ENCODE measurements around the gene GREB1L.

The GREB1L gene

DNA sequence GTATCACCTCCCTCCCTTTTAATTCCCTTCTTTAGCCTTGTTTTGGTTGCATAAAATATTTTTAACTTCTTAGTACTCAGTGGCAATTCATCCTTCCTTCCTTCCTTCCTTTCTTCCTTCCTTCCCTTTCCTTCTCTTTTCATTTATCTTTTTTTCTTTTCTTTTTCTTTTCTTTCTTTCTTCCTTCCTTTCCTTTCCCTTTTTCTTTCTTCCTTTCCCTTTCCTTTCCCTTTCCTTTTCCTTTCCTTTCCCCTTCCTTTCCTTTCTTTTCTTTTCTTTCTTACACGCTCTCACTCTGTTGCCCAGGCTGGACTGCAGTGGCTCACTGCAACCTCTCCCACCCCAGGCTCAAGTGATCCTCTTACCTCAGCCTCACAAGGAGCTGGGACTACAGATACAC, 160.2 kb downstream of the GREB1L start:
- H3K4me1 ChIP-seq (ENCODE audit: control insufficient read depth in 1 of 2, insufficient read depth in 2 of 2, low read length in 2 of 2) = peaks cover 3 to 6% of the 10 kb centered on the region in 2 experiments
- no peak for DNase-seq
- H4K12ac ChIP-seq (ENCODE audit: low read depth, low read length) = no peak overlapping the region
- no peak overlapping the region for H3K14ac ChIP-seq (ENCODE audit: low read length)
- no peak overlapping the region for H3K4me2 ChIP-seq (ENCODE audit: low read length)
- no peak overlapping the region for H2AK5ac ChIP-seq (ENCODE audit: low read length)
- H3K23ac ChIP-seq (ENCODE audit: low read length) = no peak overlapping the region
- H3K36me3 ChIP-seq (ENCODE audit: control insufficient read depth in 1 of 2, insufficient read depth in 2 of 2, low read length in 2 of 2) = peaks cover 7 to 12% of the 10 kb centered on the region in 2 experiments
- H3K27ac ChIP-seq (ENCODE audit: low read depth, low read length) = no peak overlapping the region
- H4K8ac ChIP-seq (ENCODE audit: low read depth, low read length) = no peak overlapping the region
- H3K27me3 ChIP-seq (ENCODE audit: insufficient read depth, low read length) = no peaks in the 10 kb centered on the region
- H3K9me3 ChIP-seq (ENCODE audit: insufficient read depth, low read depth, low read length) = no peaks in the 10 kb centered on the region
- H3K9ac ChIP-seq (ENCODE audit: low read length) = no peak overlapping the region
- peaks cover 4% of the 10 kb centered on the region for H3K79me1 ChIP-seq (ENCODE audit: low read length)
- H4K91ac ChIP-seq (ENCODE audit: low read depth, low read length) = no peak overlapping the region
- H3K4ac ChIP-seq (ENCODE audit: low read depth, low read length) = no peak overlapping the region
- no peak overlapping the region for H2BK120ac ChIP-seq (ENCODE audit: insufficient read depth, low read length, poor library complexity)
- H3K18ac ChIP-seq (ENCODE audit: low read length) = no peak overlapping the region
- H2BK12ac ChIP-seq (ENCODE audit: low read length) = no peak overlapping the region
- no peak overlapping the region for H2BK5ac ChIP-seq (ENCODE audit: low read depth, low read length, poor library complexity)
- H2AFZ ChIP-seq (ENCODE audit: insufficient read depth, low read length, poor library complexity) = no peak overlapping the region
- WGBS (ENCODE audit: extremely low coverage, insufficient coverage, insufficient read length) = 100% methylated on average over 1 of the region's 1 CpG
- H3K4me3 ChIP-seq (ENCODE audit: low read depth, low read length) = no peak overlapping the region
- H3K79me2 ChIP-seq (ENCODE audit: control insufficient read depth, insufficient read depth, low read length, poor library complexity) = no peaks in the 10 kb centered on the region

DNA sequence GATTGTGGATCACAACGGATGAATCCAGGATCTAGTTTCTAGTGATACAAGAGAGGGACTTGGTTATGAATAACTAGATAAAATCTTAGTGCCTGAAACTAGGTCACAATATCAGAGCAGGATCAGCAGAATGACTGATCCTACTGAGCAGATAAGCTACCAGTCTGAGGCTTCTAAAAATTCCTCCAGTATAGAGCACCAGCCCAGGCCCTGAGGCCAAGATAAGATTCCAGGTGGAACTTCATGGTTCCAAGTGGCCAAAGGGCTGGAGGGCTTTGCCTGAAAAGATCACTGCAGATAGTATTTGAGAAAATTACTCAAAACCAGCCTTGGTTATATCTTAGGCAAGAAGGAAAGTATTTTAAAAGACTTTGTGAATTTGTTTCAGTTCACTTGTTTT, 162.4 kb downstream of the GREB1L start:
- no peak overlapping the region for H2AK5ac ChIP-seq (ENCODE audit: low read length)
- no peak overlapping the region for H2BK5ac ChIP-seq (ENCODE audit: low read depth, low read length, poor library complexity)
- H3K36me3 ChIP-seq (ENCODE audit: control insufficient read depth in 1 of 2, insufficient read depth in 2 of 2, low read length in 2 of 2) = peaks cover 8 to 12% of the 10 kb centered on the region in 2 experiments
- peak; percentile 99 for DNase-seq
- H3K4ac ChIP-seq (ENCODE audit: low read depth, low read length) = no peak overlapping the region
- H3K4me2 ChIP-seq (ENCODE audit: low read length) = no peak overlapping the region
- H3K79me2 ChIP-seq (ENCODE audit: control insufficient read depth, insufficient read depth, low read length, poor library complexity) = no peaks in the 10 kb centered on the region
- H3K79me1 ChIP-seq (ENCODE audit: low read length) = peaks cover 4% of the 10 kb centered on the region
- H2BK120ac ChIP-seq (ENCODE audit: insufficient read depth, low read length, poor library complexity) = peak overlapping the region; percentile 3
- H3K18ac ChIP-seq (ENCODE audit: low read length) = no peak overlapping the region
- no peak overlapping the region for H3K23ac ChIP-seq (ENCODE audit: low read length)
- H4K12ac ChIP-seq (ENCODE audit: low read depth, low read length) = no peak overlapping the region
- H3K14ac ChIP-seq (ENCODE audit: low read length) = no peak overlapping the region
- no peaks in the 10 kb centered on the region for H3K9me3 ChIP-seq (ENCODE audit: insufficient read depth, low read depth, low read length)
- H4K8ac ChIP-seq (ENCODE audit: low read depth, low read length) = no peak overlapping the region
- no peak overlapping the region for H4K91ac ChIP-seq (ENCODE audit: low read depth, low read length)
- no peak overlapping the region for H2AFZ ChIP-seq (ENCODE audit: insufficient read depth, low read length, poor library complexity)
- peaks cover 3 to 6% of the 10 kb centered on the region in 2 experiments for H3K4me1 ChIP-seq (ENCODE audit: control insufficient read depth in 1 of 2, insufficient read depth in 2 of 2, low read length in 2 of 2)
- H3K4me3 ChIP-seq (ENCODE audit: low read depth, low read length) = no peak overlapping the region
- no CpG with 5 or more reads among the region's 1 CpG for WGBS (ENCODE audit: extremely low coverage, insufficient coverage, insufficient read length)
- H2BK12ac ChIP-seq (ENCODE audit: low read length) = no peak overlapping the region
- H3K9ac ChIP-seq (ENCODE audit: low read length) = no peak overlapping the region
- H3K27ac ChIP-seq (ENCODE audit: low read depth, low read length) = peak overlapping the region; percentile 13
- no peaks in the 10 kb centered on the region for H3K27me3 ChIP-seq (ENCODE audit: insufficient read depth, low read length)

DNA sequence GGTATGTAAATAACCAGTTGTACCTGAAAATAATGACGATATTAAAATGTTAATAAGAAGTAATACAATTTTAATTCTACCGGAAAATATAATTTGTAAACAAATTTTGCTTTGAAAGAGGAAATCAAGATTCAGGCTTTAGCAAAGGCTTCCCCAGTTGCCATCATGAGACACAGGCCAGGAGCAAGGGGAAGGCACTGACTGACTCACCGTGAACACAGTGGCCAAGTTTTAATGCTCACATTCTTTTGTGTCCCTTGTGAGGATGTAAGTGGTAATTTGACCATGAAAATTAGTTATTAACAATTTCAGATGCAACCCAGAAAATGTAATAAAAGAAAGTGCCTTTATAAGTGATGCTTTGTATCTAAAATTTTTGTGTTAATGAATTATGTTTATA, 164.1 kb downstream of the GREB1L start:
- Histone ChIP-seq H3K9ac (ENCODE audit: low read length) (no peak overlapping the region), H3K23ac (ENCODE audit: low read length) (no peak overlapping the region), H3K27me3 (ENCODE audit: insufficient read depth, low read length) (no peaks in the 10 kb centered on the region), H3K36me3 (ENCODE audit: control insufficient read depth in 1 of 2, insufficient read depth in 2 of 2, low read length in 2 of 2) (peaks cover 8 to 12% of the 10 kb centered on the region in 2 experiments), H2AFZ (ENCODE audit: insufficient read depth, low read length, poor library complexity) (no peak overlapping the region), H4K12ac (ENCODE audit: low read depth, low read length) (no peak overlapping the region), H3K79me1 (ENCODE audit: low read length) (peaks cover 4% of the 10 kb centered on the region), H2AK5ac (ENCODE audit: low read length) (no peak overlapping the region), H2BK5ac (ENCODE audit: low read depth, low read length, poor library complexity) (no peak overlapping the region), H4K91ac (ENCODE audit: low read depth, low read length) (no peak overlapping the region), H3K4me2 (ENCODE audit: low read length) (no peak overlapping the region), H4K8ac (ENCODE audit: low read depth, low read length) (no peak overlapping the region), H3K4ac (ENCODE audit: low read depth, low read length) (no peak overlapping the region), H3K4me3 (ENCODE audit: low read depth, low read length) (no peak overlapping the region), H2BK12ac (ENCODE audit: low read length) (no peak overlapping the region), H3K27ac (ENCODE audit: low read depth, low read length) (no peak overlapping the region), H3K79me2 (ENCODE audit: control insufficient read depth, insufficient read depth, low read length, poor library complexity) (no peaks in the 10 kb centered on the region), H3K4me1 (ENCODE audit: control insufficient read depth in 1 of 2, insufficient read depth in 2 of 2, low read length in 2 of 2) (peaks cover 3 to 6% of the 10 kb centered on the region in 2 experiments), H2BK120ac (ENCODE audit: insufficient read depth, low read length, poor library complexity) (no peak overlapping the region), H3K14ac (ENCODE audit: low read length) (no peak overlapping the region), H3K9me3 (ENCODE audit: insufficient read depth, low read depth, low read length) (no peaks in the 10 kb centered on the region), H3K18ac (ENCODE audit: low read length) (no peak overlapping the region)
- no peak for DNase-seq
- WGBS (ENCODE audit: extremely low coverage, insufficient coverage, insufficient read length) = no CpG with 5 or more reads among the region's 3 CpGs

GRCh38 chr18:21408681-21409080, 166.6 kb downstream of the GREB1L start:
- H3K4me2 ChIP-seq (ENCODE audit: low read length) = no peak overlapping the region
- no peak overlapping the region for H3K18ac ChIP-seq (ENCODE audit: low read length)
- H4K91ac ChIP-seq (ENCODE audit: low read depth, low read length) = no peak overlapping the region
- no peaks in the 10 kb centered on the region for H3K79me2 ChIP-seq (ENCODE audit: control insufficient read depth, insufficient read depth, low read length, poor library complexity)
- H2BK120ac ChIP-seq (ENCODE audit: insufficient read depth, low read length, poor library complexity) = no peak overlapping the region
- no peak overlapping the region for H4K8ac ChIP-seq (ENCODE audit: low read depth, low read length)
- H3K23ac ChIP-seq (ENCODE audit: low read length) = no peak overlapping the region
- peaks cover 10 to 14% of the 10 kb centered on the region in 2 experiments for H3K36me3 ChIP-seq (ENCODE audit: control insufficient read depth in 1 of 2, insufficient read depth in 2 of 2, low read length in 2 of 2)
- H2AFZ ChIP-seq (ENCODE audit: insufficient read depth, low read length, poor library complexity) = no peak overlapping the region
- peak; percentile 1 to 57 for DNase-seq
- no peaks in the 10 kb centered on the region for H3K27me3 ChIP-seq (ENCODE audit: insufficient read depth, low read length)
- H3K9ac ChIP-seq (ENCODE audit: low read length) = no peak overlapping the region
- no peaks in the 10 kb centered on the region for H3K9me3 ChIP-seq (ENCODE audit: insufficient read depth, low read depth, low read length)
- no peak overlapping the region for H4K12ac ChIP-seq (ENCODE audit: low read depth, low read length)
- no peak overlapping the region for H2BK5ac ChIP-seq (ENCODE audit: low read depth, low read length, poor library complexity)
- no peak overlapping the region for H3K14ac ChIP-seq (ENCODE audit: low read length)
- H3K79me1 ChIP-seq (ENCODE audit: low read length) = peaks cover 4% of the 10 kb centered on the region
- H3K4ac ChIP-seq (ENCODE audit: low read depth, low read length) = no peak overlapping the region
- no peak overlapping the region for H2BK12ac ChIP-seq (ENCODE audit: low read length)
- H2AK5ac ChIP-seq (ENCODE audit: low read length) = no peak overlapping the region
- WGBS (ENCODE audit: extremely low coverage, insufficient coverage, insufficient read length) = no CpG with 5 or more reads among the region's 3 CpGs
- no peak overlapping the region for H3K4me3 ChIP-seq (ENCODE audit: low read depth, low read length)
- H3K27ac ChIP-seq (ENCODE audit: low read depth, low read length) = no peak overlapping the region
- H3K4me1 ChIP-seq (ENCODE audit: control insufficient read depth in 1 of 2, insufficient read depth in 2 of 2, low read length in 2 of 2) = peaks cover 3 to 4% of the 10 kb centered on the region in 2 experiments

All from trophoblast cell (in vitro differentiated cells and primary cell).